Omental fat pad (tissue), 4 donors: ENCODE results near the gene LINC01488. TPM values are rescaled to one million over a fixed set of nuclear protein-coding genes. Genes with fewer than 3 reads are reported as not detected.

Source experiments
- ATAC-seq: fragments of 150-250 bp; one replicate; pipeline ENCODE4 v1.9.1; 2016; ENCODE audit warnings: mild to moderate bottlenecking, moderate library complexity; ENCODE audit not compliant: low FRiP score
- DNase-seq: peaks from one replicate; pipeline ENCODE4 v3.0.0-alpha.2; 2019; ENCODE audit warnings: low spot score
- CTCF ChIP-seq, 3 donors: fragments of 450-650 bp; IDR thresholded peaks; one replicate each; pipeline ENCODE4 v1.5.1; 2016 to 2017; ENCODE audit warnings: antibody characterized with exemption in 3 of 3, mild to moderate bottlenecking in 3 of 3, moderate library complexity in 2 of 3
- total RNA-seq, 4 donors: library from RNA; depleted of rRNA; stranded (reverse); fragments of >200 nt; gene quantifications; one replicate each; pipeline ENCODE4 v1.1.0, GENCODE V29; 2016

LINC01488 gene
- total RNA-seq, 4 donors from 2014 or later, result not detected

GRCh38 chr11:69460540-69461257, 20.8 kb upstream of the LINC01488 start:
- no peak for DNase-seq
- no peak for TF ChIP-seq CTCF (IDR thresholded peaks at IDR 0.05)
- ATAC-seq, result no peak

GRCh38 chr11:69461272-69461962, 20.0 kb upstream of the LINC01488 start:
- TF ChIP-seq CTCF (IDR thresholded peaks at IDR 0.05), result no peak
- DNase-seq (no peak), ATAC-seq (no peak)

GRCh38 chr11:69462106-69462951, 19.1 kb upstream of the LINC01488 start:
- no peak for TF ChIP-seq CTCF (IDR thresholded peaks at IDR 0.05)

GRCh38 chr11:69463181-69463994, 18.1 kb upstream of the LINC01488 start:
- DNase-seq (no peak), ATAC-seq (no peak)
- no peak for TF ChIP-seq CTCF (IDR thresholded peaks at IDR 0.05)

More at GRCh38 chr11:69462106-69462951, 19.1 kb upstream of the LINC01488 start:
- ATAC-seq (no peak), DNase-seq (no peak)

- DNase-seq (no peak), ATAC-seq (no peak)
- TF ChIP-seq CTCF (IDR thresholded peaks at IDR 0.05), result no peak
Observed at GRCh38 chr11:69463995-69464960, 17.2 kb upstream of the LINC01488 start.
